ENCODE data around the gene ZMAT1. TPM values are rescaled to one million over a fixed set of nuclear protein-coding genes. Genes with fewer than 3 reads are reported as not detected.

The ZMAT1 gene
- total and polyA plus RNA-seq, 10 donors: 10.8 to 31.3 (median 19.3) TPM

DNA sequence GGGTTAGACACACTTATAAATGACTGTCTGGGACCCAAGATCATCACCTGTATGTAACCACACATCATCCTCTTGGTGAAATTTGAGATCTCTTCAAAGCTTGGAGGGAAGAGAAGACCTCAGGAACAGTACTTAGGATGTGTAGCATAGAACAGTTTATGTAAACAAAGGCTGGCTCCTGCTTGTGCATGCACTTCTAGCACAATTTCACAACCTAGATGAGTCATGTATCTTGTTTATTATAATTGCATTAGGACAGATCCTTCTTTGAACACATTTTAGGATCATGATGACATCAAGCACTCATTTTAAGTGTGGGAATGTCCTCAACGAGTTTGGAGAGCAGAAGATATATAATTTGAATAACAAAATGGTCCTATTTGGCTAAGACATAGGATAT, 26.3 kb upstream of the ZMAT1 start:
- TF ChIP-seq, protein P1, sequence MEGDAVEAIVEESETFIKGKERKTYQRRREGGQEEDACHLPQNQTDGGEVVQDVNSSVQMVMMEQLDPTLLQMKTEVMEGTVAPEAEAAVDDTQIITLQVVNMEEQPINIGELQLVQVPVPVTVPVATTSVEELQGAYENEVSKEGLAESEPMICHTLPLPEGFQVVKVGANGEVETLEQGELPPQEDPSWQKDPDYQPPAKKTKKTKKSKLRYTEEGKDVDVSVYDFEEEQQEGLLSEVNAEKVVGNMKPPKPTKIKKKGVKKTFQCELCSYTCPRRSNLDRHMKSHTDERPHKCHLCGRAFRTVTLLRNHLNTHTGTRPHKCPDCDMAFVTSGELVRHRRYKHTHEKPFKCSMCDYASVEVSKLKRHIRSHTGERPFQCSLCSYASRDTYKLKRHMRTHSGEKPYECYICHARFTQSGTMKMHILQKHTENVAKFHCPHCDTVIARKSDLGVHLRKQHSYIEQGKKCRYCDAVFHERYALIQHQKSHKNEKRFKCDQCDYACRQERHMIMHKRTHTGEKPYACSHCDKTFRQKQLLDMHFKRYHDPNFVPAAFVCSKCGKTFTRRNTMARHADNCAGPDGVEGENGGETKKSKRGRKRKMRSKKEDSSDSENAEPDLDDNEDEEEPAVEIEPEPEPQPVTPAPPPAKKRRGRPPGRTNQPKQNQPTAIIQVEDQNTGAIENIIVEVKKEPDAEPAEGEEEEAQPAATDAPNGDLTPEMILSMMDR (IDR thresholded peaks at IDR 0.05 in 8 of 11, conservative IDR thresholded peaks at IDR 0.05 in 3 of 11): no peak
- TF ChIP-seq POLR2A (IDR thresholded peaks at IDR 0.05) (no peak), POLR2AphosphoS5 (IDR thresholded peaks at IDR 0.05) (no peak)
- DNase-seq: no peak
- H3K4me1 ChIP-seq: no peaks in the 10 kb centered on the region
- no peak overlapping the region for H3K4me3 ChIP-seq
- peaks cover 0 to 2% (median 0%) of the 10 kb centered on the region in 8 donors for H3K9me3 ChIP-seq
- intact Hi-C loops (cut with DNase I; ENCODE audit: low total_unique reads): no loop called here
- H3K27me3 ChIP-seq (replicated peaks in 1 of 7): no peaks in the 10 kb centered on the region
- no peak overlapping the region for H3K27ac ChIP-seq
- no peaks in the 10 kb centered on the region for H3K36me3 ChIP-seq
- 9 to 59% (median 31%) methylated on average over 1 of the region's 1 CpG for WGBS, 5 donors

DNA sequence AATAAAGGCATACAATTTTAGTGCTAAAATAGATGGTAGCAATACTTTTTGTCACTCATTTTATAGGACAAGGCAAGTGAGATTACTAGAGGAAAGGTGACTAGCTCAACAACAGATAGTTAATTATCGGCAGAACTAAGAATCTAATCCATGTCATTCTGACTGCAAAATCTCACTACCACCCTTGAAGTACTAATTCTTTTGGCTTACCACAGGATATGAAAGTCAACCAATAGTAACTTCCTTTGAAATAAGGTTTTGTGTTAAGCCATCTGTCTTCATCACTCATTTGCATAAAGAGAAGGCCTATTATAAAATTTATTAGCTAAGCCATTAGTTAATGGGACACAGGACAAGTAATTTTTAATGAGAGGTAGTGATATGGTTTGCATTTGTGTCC, 25.3 kb upstream of the ZMAT1 start:
- Histone ChIP-seq H3K4me1 (no peaks in the 10 kb centered on the region), H3K27ac (no peak overlapping the region), H3K9me3 (peaks cover 0 to 8% (median 0%) of the 10 kb centered on the region in 8 donors), H3K27me3 (replicated peaks in 1 of 7) (no peaks in the 10 kb centered on the region), H3K36me3 (no peaks in the 10 kb centered on the region), H3K4me3 (no peak overlapping the region)
- TF ChIP-seq POLR2AphosphoS5 (IDR thresholded peaks at IDR 0.05) (no peak), POLR2A (IDR thresholded peaks at IDR 0.05) (no peak)
- TF ChIP-seq, protein P1 (IDR thresholded peaks at IDR 0.05 in 8 of 11, conservative IDR thresholded peaks at IDR 0.05 in 3 of 11): no peak
- 83 to 96% (median 89%) methylated on average over 1 of the region's 1 CpG for WGBS, 5 donors
- no peak for DNase-seq
- intact Hi-C loops (cut with DNase I; ENCODE audit: low total_unique reads): no loop called here

DNA sequence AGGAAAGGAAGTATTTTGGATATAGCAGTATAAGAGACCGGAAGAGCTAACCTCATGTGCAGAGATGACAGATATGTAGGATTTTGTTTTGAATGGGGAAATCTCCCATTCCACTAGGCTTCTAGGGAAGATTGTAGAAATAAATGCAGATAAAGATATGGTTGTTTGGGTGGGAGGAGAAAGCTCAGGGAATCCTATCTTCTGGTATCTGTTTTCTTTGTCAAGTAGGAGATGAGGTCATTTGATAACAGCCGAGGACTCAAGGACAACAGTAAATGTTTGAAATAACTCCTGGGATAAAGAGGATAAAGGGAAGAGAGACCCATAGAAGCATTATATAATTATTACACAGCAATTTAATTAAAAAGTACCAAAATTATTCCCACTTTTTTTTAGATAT, 24.7 kb upstream of the ZMAT1 start:
- Histone ChIP-seq H3K4me3 (no peak overlapping the region), H3K27me3 (replicated peaks in 1 of 7) (no peaks in the 10 kb centered on the region), H3K9me3 (peaks cover 0 to 8% (median 0%) of the 10 kb centered on the region in 8 donors), H3K4me1 (no peaks in the 10 kb centered on the region), H3K36me3 (no peaks in the 10 kb centered on the region), H3K27ac (no peak overlapping the region)
- DNase-seq: no peak
- intact Hi-C loops (cut with DNase I; ENCODE audit: low total_unique reads): no loop called here
- TF ChIP-seq, protein P1 (IDR thresholded peaks at IDR 0.05 in 8 of 11, conservative IDR thresholded peaks at IDR 0.05 in 3 of 11): no peak
- TF ChIP-seq POLR2AphosphoS5 (IDR thresholded peaks at IDR 0.05) (no peak), POLR2A (IDR thresholded peaks at IDR 0.05) (no peak)
- 57 to 80% (median 75%) methylated on average over 2 of the region's 2 CpGs for WGBS, 5 donors

GRCh38 chrX:101950581-101950980, 18.8 kb upstream of the ZMAT1 start:
- DNase-seq: no peak
- WGBS, 5 donors: 73 to 91% (median 76%) methylated on average over 2 to 6 of the region's 6 CpGs

More at GRCh38 chrX:101950581-101950980, 18.8 kb upstream of the ZMAT1 start:
- intact Hi-C loops (cut with DNase I; ENCODE audit: low total_unique reads): no loop called here
- no peak for TF ChIP-seq POLR2AphosphoS5 (IDR thresholded peaks at IDR 0.05)
- TF ChIP-seq, protein P1 (IDR thresholded peaks at IDR 0.05 in 8 of 11, conservative IDR thresholded peaks at IDR 0.05 in 3 of 11): no peak
- TF ChIP-seq POLR2A (IDR thresholded peaks at IDR 0.05): no peak
- H3K36me3 ChIP-seq: no peaks in the 10 kb centered on the region
- peaks cover 0 to 18% (median 0%) of the 10 kb centered on the region in 7 donors for H3K27me3 ChIP-seq (replicated peaks in 1 of 7)
- peaks cover 0 to 8% (median 0%) of the 10 kb centered on the region in 8 donors for H3K9me3 ChIP-seq
- H3K4me1 ChIP-seq: no peaks in the 10 kb centered on the region
- no peak overlapping the region for H3K4me3 ChIP-seq
- no peak overlapping the region for H3K27ac ChIP-seq
